Stimulated activated naive CD4-positive, alpha-beta T cell treated with Interleukin-2 at 50 U/mL for 16 hours (primary cell): ENCODE data around the gene NHLRC4.

Source experiments
- DNase-seq: peaks from one replicate; lab custom pipeline; 2025; lab: John Stamatoyannopoulos, UW

NHLRC4 gene

GRCh38 chr16:582614-583331 is 16.0 kb downstream of the NHLRC4 start:
- no peak for DNase-seq

- DNase-seq, result no peak
These were observed 16.6 kb downstream of the NHLRC4 start for GRCh38 chr16:583470-583814.

GRCh38 chr16:583815-584591 is 17.2 kb downstream of the NHLRC4 start:
- DNase-seq, result no peak

GRCh38 chr16:585351-585750 is 18.5 kb downstream of the NHLRC4 start:
- DNase-seq, result no peak

GRCh38 chr16:586047-586644 is 19.3 kb downstream of the NHLRC4 start:
- DNase-seq, result no peak

- no peak for DNase-seq
These were observed 20.1 kb downstream of the NHLRC4 start for GRCh38 chr16:586645-587590.

- no peak for DNase-seq
These were observed 21.8 kb downstream of the NHLRC4 start for GRCh38 chr16:588639-588888.

- peak; percentile 96 for DNase-seq
These were observed 22.3 kb downstream of the NHLRC4 start for GRCh38 chr16:588889-589657.

- DNase-seq, result peak; percentile 99
These were observed 22.9 kb downstream of the NHLRC4 start, which contains the start of gene RAB40C for GRCh38 chr16:589658-590187. TSS of gene RAB40C (plus strand) at chr16:590066. CDS start at chr16:590292, 226 bp downstream.

- peak; percentile 12 for DNase-seq
These were observed 23.5 kb downstream of the NHLRC4 start for GRCh38 chr16:590188-590814.

- DNase-seq, result no peak
These were observed 24.0 kb downstream of the NHLRC4 start for GRCh38 chr16:590815-591200.

- DNase-seq, result no peak
These were observed 24.4 kb downstream of the NHLRC4 start for GRCh38 chr16:591231-591630.

GRCh38 chr16:591892-592517 is 25.2 kb downstream of the NHLRC4 start:
- DNase-seq, result no peak

- DNase-seq, result no peak
These were observed 25.9 kb downstream of the NHLRC4 start for GRCh38 chr16:592518-593306.

- no peak for DNase-seq
These were observed 26.6 kb downstream of the NHLRC4 start for GRCh38 chr16:593406-593805.

- no peak for DNase-seq
These were observed 27.0 kb downstream of the NHLRC4 start for GRCh38 chr16:593807-594206.

- DNase-seq, result no peak
These were observed 28.3 kb downstream of the NHLRC4 start for GRCh38 chr16:595094-595528.

GRCh38 chr16:595942-596735 is 29.3 kb downstream of the NHLRC4 start:
- no peak for DNase-seq

GRCh38 chr16:596736-597060 is 29.9 kb downstream of the NHLRC4 start:
- no peak for DNase-seq
